ENCODE data around the gene COMMD7.
A peak's percentile ranks its signal among the peaks of the same experiment; 100 is the strongest.

COMMD7 gene

GRCh38 chr20:32761831-32762753 is 18.8 kb upstream of the COMMD7 start, which contains the start of gene DNMT3B:
TSS of gene DNMT3B (plus strand) at chr20:32762385. CDS start at chr20:32780324, 17,939 bp downstream.
- H3K9me3 ChIP-seq (ENCODE audit: control insufficient read depth, low read length), result no peaks in the 10 kb centered on the region
- peak within 1 kb of the TSS in 1 of 2 experiments; percentile 20 for H3K23ac ChIP-seq (ENCODE audit: low read length in 2 of 2)
- peaks cover 20% of the 10 kb centered on the region for H3K4me1 ChIP-seq (ENCODE audit: control insufficient read depth, insufficient read depth, low read depth, low read length)
- H2BK15ac ChIP-seq (ENCODE audit: low read depth, poor library complexity, severe bottlenecking), result peak within 1 kb of the TSS; percentile 99
- peak within 1 kb of the TSS in 1 of 2 experiments; percentile 23 for H3K14ac ChIP-seq (ENCODE audit: low read length in 2 of 2)
- H3K27ac ChIP-seq (ENCODE audit: low read length, poor library complexity, severe bottlenecking), result no peak within 1 kb of the TSS
- peak within 1 kb of the TSS; percentile 59 for H4K8ac ChIP-seq (ENCODE audit: low read length)
- peak within 1 kb of the TSS; percentile 54 for H2AFZ ChIP-seq (ENCODE audit: low read depth, low read length)
- under 1% methylated on average over 58 of the region's 92 CpGs for WGBS
- peak within 1 kb of the TSS; percentile 15 to 42 for H3K4ac ChIP-seq (ENCODE audit: low read depth in 1 of 2, low read length in 2 of 2)
- no peak within 1 kb of the TSS for H2AK5ac ChIP-seq (ENCODE audit: low read length, severe bottlenecking)
- peak within 1 kb of the TSS; percentile 90 for H2BK120ac ChIP-seq (ENCODE audit: low read depth, low read length)
- H3K18ac ChIP-seq (ENCODE audit: low read depth in 1 of 2, low read length in 2 of 2), result peak within 1 kb of the TSS; percentile 28 to 52
- H3K36me3 ChIP-seq (ENCODE audit: control insufficient read depth in 1 of 2, insufficient read depth in 2 of 2, low read depth in 1 of 2, low read length in 2 of 2), result no peaks in the 10 kb centered on the region
- H3K4me3 ChIP-seq (ENCODE audit: insufficient read depth in 1 of 2, low read depth in 1 of 2, low read length in 2 of 2), result peak within 1 kb of the TSS; percentile 77 to 95
- peak within 1 kb of the TSS in 1 of 2 experiments; percentile 40 for H2BK12ac ChIP-seq (ENCODE audit: low read length in 2 of 2)
- DNase-seq, result peak; percentile 71
- peak within 1 kb of the TSS; percentile 3 for H4K91ac ChIP-seq (ENCODE audit: low read length)
- H3K4me2 ChIP-seq (ENCODE audit: low read length, poor library complexity, severe bottlenecking), result peak within 1 kb of the TSS; percentile 88
- H2BK5ac ChIP-seq (ENCODE audit: low read depth, low read length, poor library complexity, severe bottlenecking), result no peak within 1 kb of the TSS
- peak within 1 kb of the TSS; percentile 90 for H3K9ac ChIP-seq (ENCODE audit: low read length)
- H3K27me3 ChIP-seq (ENCODE audit: control insufficient read depth in 1 of 2, insufficient read depth in 1 of 2, low read length in 2 of 2), result no peaks in the 10 kb centered on the region
- H3K79me1 ChIP-seq (replicated peaks; ENCODE audit: low read length, poor library complexity, severe bottlenecking), result peaks cover 17% of the 10 kb centered on the region

GRCh38 chr20:32761417-32761830 is 18.2 kb upstream of the COMMD7 start:
- H2BK120ac ChIP-seq (ENCODE audit: low read depth, low read length), result no peak overlapping the region
- H3K4me1 ChIP-seq (ENCODE audit: control insufficient read depth, insufficient read depth, low read depth, low read length), result peaks cover 20% of the 10 kb centered on the region
- peak overlapping the region in 1 of 2 experiments; percentile 52 for H3K18ac ChIP-seq (ENCODE audit: low read depth in 1 of 2, low read length in 2 of 2)
- H4K91ac ChIP-seq (ENCODE audit: low read length), result no peak overlapping the region
- H3K4ac ChIP-seq (ENCODE audit: low read depth in 1 of 2, low read length in 2 of 2), result no peak overlapping the region
- peak overlapping the region; percentile 54 for H2AFZ ChIP-seq (ENCODE audit: low read depth, low read length)
- peaks cover 16% of the 10 kb centered on the region for H3K79me1 ChIP-seq (replicated peaks; ENCODE audit: low read length, poor library complexity, severe bottlenecking)
- H2BK12ac ChIP-seq (ENCODE audit: low read length in 2 of 2), result no peak overlapping the region
- H4K8ac ChIP-seq (ENCODE audit: low read length), result peak overlapping the region; percentile 59
- DNase-seq, result no peak
- no peaks in the 10 kb centered on the region for H3K9me3 ChIP-seq (ENCODE audit: control insufficient read depth, low read length)
- no peaks in the 10 kb centered on the region for H3K36me3 ChIP-seq (ENCODE audit: control insufficient read depth in 1 of 2, insufficient read depth in 2 of 2, low read depth in 1 of 2, low read length in 2 of 2)
- no peaks in the 10 kb centered on the region for H3K27me3 ChIP-seq (ENCODE audit: control insufficient read depth in 1 of 2, insufficient read depth in 1 of 2, low read length in 2 of 2)
- H2BK5ac ChIP-seq (ENCODE audit: low read depth, low read length, poor library complexity, severe bottlenecking), result no peak overlapping the region
- no peak overlapping the region for H3K27ac ChIP-seq (ENCODE audit: low read length, poor library complexity, severe bottlenecking)
- H2BK15ac ChIP-seq (ENCODE audit: low read depth, poor library complexity, severe bottlenecking), result no peak overlapping the region
- peak overlapping the region; percentile 72 to 77 for H3K4me3 ChIP-seq (ENCODE audit: insufficient read depth in 1 of 2, low read depth in 1 of 2, low read length in 2 of 2)
- 40% methylated on average over 3 of the region's 6 CpGs for WGBS
- H3K23ac ChIP-seq (ENCODE audit: low read length in 2 of 2), result no peak overlapping the region
- peak overlapping the region; percentile 67 for H3K4me2 ChIP-seq (ENCODE audit: low read length, poor library complexity, severe bottlenecking)
- peak overlapping the region; percentile 60 for H3K9ac ChIP-seq (ENCODE audit: low read length)
- H3K14ac ChIP-seq (ENCODE audit: low read length in 2 of 2), result no peak overlapping the region
- no peak overlapping the region for H2AK5ac ChIP-seq (ENCODE audit: low read length, severe bottlenecking)

GRCh38 chr20:32756156-32756555 is 12.9 kb upstream of the COMMD7 start:
- Histone ChIP-seq H3K14ac (ENCODE audit: low read length in 2 of 2) (no peak overlapping the region), H2AFZ (ENCODE audit: low read depth, low read length) (no peak overlapping the region), H2BK15ac (ENCODE audit: low read depth, poor library complexity, severe bottlenecking) (no peak overlapping the region), H3K4ac (ENCODE audit: low read depth in 1 of 2, low read length in 2 of 2) (no peak overlapping the region), H3K4me2 (ENCODE audit: low read length, poor library complexity, severe bottlenecking) (no peak overlapping the region), H2BK12ac (ENCODE audit: low read length in 2 of 2) (no peak overlapping the region), H2BK120ac (ENCODE audit: low read depth, low read length) (no peak overlapping the region), H4K91ac (ENCODE audit: low read length) (no peak overlapping the region), H2AK5ac (ENCODE audit: low read length, severe bottlenecking) (no peak overlapping the region), H3K4me1 (ENCODE audit: control insufficient read depth, insufficient read depth, low read depth, low read length) (peaks cover 5% of the 10 kb centered on the region), H2BK5ac (ENCODE audit: low read depth, low read length, poor library complexity, severe bottlenecking) (no peak overlapping the region), H3K9ac (ENCODE audit: low read length) (no peak overlapping the region), H3K9me3 (ENCODE audit: control insufficient read depth, low read length) (no peaks in the 10 kb centered on the region), H4K8ac (ENCODE audit: low read length) (no peak overlapping the region), H3K4me3 (ENCODE audit: insufficient read depth in 1 of 2, low read depth in 1 of 2, low read length in 2 of 2) (no peak overlapping the region), H3K79me1 (replicated peaks; ENCODE audit: low read length, poor library complexity, severe bottlenecking) (no peaks in the 10 kb centered on the region), H3K27ac (ENCODE audit: low read length, poor library complexity, severe bottlenecking) (no peak overlapping the region), H3K36me3 (ENCODE audit: control insufficient read depth in 1 of 2, insufficient read depth in 2 of 2, low read depth in 1 of 2, low read length in 2 of 2) (no peaks in the 10 kb centered on the region), H3K23ac (ENCODE audit: low read length in 2 of 2) (no peak overlapping the region), H3K27me3 (ENCODE audit: control insufficient read depth in 1 of 2, insufficient read depth in 1 of 2, low read length in 2 of 2) (no peaks in the 10 kb centered on the region), H3K18ac (ENCODE audit: low read depth in 1 of 2, low read length in 2 of 2) (no peak overlapping the region)
- no peak for DNase-seq
- 65% methylated on average over 2 of the region's 5 CpGs for WGBS

GRCh38 chr20:32753731-32754130 is 10.5 kb upstream of the COMMD7 start:
- Histone ChIP-seq H2AK5ac (ENCODE audit: low read length, severe bottlenecking) (no peak overlapping the region), H3K23ac (ENCODE audit: low read length in 2 of 2) (no peak overlapping the region), H2BK120ac (ENCODE audit: low read depth, low read length) (no peak overlapping the region), H3K18ac (ENCODE audit: low read depth in 1 of 2, low read length in 2 of 2) (peak overlapping the region in 1 of 2 experiments; percentile 55), H3K27ac (ENCODE audit: low read length, poor library complexity, severe bottlenecking) (peak overlapping the region; percentile 31), H3K27me3 (ENCODE audit: control insufficient read depth in 1 of 2, insufficient read depth in 1 of 2, low read length in 2 of 2) (no peaks in the 10 kb centered on the region), H4K8ac (ENCODE audit: low read length) (no peak overlapping the region), H2BK12ac (ENCODE audit: low read length in 2 of 2) (no peak overlapping the region), H3K4me3 (ENCODE audit: insufficient read depth in 1 of 2, low read depth in 1 of 2, low read length in 2 of 2) (no peak overlapping the region), H2BK5ac (ENCODE audit: low read depth, low read length, poor library complexity, severe bottlenecking) (no peak overlapping the region), H3K4ac (ENCODE audit: low read depth in 1 of 2, low read length in 2 of 2) (no peak overlapping the region), H3K14ac (ENCODE audit: low read length in 2 of 2) (no peak overlapping the region), H2AFZ (ENCODE audit: low read depth, low read length) (no peak overlapping the region), H3K36me3 (ENCODE audit: control insufficient read depth in 1 of 2, insufficient read depth in 2 of 2, low read depth in 1 of 2, low read length in 2 of 2) (no peaks in the 10 kb centered on the region), H4K91ac (ENCODE audit: low read length) (no peak overlapping the region), H3K9me3 (ENCODE audit: control insufficient read depth, low read length) (no peaks in the 10 kb centered on the region), H2BK15ac (ENCODE audit: low read depth, poor library complexity, severe bottlenecking) (no peak overlapping the region), H3K9ac (ENCODE audit: low read length) (no peak overlapping the region), H3K4me2 (ENCODE audit: low read length, poor library complexity, severe bottlenecking) (no peak overlapping the region), H3K79me1 (replicated peaks; ENCODE audit: low read length, poor library complexity, severe bottlenecking) (no peaks in the 10 kb centered on the region), H3K4me1 (ENCODE audit: control insufficient read depth, insufficient read depth, low read depth, low read length) (peaks cover 8% of the 10 kb centered on the region)
- DNase-seq, result no peak
- WGBS, result 84% methylated on average over 4 of the region's 4 CpGs
